GM12878 (cell line): Measurements from ENCODE around the gene PRCP. TPM values are rescaled to one million over a fixed set of nuclear protein-coding genes. Genes with fewer than 3 reads are reported as not detected.

ENCODE experiments used
- CREB1 ChIP-seq: IDR thresholded peaks from 2 replicates; pipeline ENCODE4 v1.6.1; 2012; ENCODE audit warnings: low read depth, mild to moderate bottlenecking, inconsistent platforms
- FOXM1 ChIP-seq: IDR thresholded peaks from 2 replicates; pipeline ENCODE4 v1.6.1; 2012; ENCODE audit warnings: low read depth, mild to moderate bottlenecking, inconsistent platforms, low read length, moderate library complexity
- HDGF ChIP-seq: fragments of 450-650 bp; IDR thresholded peaks from 2 replicates; pipeline ENCODE4 v1.6.1; 2016; ENCODE audit warnings: antibody characterized with exemption
- KLF5 ChIP-seq: fragments of 450-650 bp; IDR thresholded peaks from 2 replicates; pipeline ENCODE4 v1.6.1; 2014; ENCODE audit warnings: mild to moderate bottlenecking; ENCODE audit not compliant: partially characterized antibody
- MEF2B ChIP-seq: fragments of 450-650 bp; IDR thresholded peaks from 2 replicates; pipeline ENCODE4 v1.6.1; 2018; ENCODE audit warnings: mild to moderate bottlenecking, moderate library complexity; ENCODE audit not compliant: partially characterized antibody, poor library complexity, severe bottlenecking
- NBN ChIP-seq: fragments of 450-650 bp; IDR thresholded peaks from 2 replicates; pipeline ENCODE4 v1.6.1; 2016
- NR2C1 ChIP-seq: fragments of 450-650 bp; IDR thresholded peaks from 2 replicates; pipeline ENCODE4 v1.6.1; 2017; ENCODE audit warnings: antibody characterized with exemption, mild to moderate bottlenecking, moderate library complexity
- NR2F1 ChIP-seq: fragments of 450-650 bp; conservative IDR thresholded peaks from 2 replicates; pipeline ENCODE4 v1.6.1; 2017; ENCODE audit warnings: mild to moderate bottlenecking
- RAD51 ChIP-seq: fragments of 450-650 bp; IDR thresholded peaks from 2 replicates; pipeline ENCODE4 v1.6.1; 2016; ENCODE audit warnings: moderate library complexity, mild to moderate bottlenecking, inconsistent platforms
- ZNF217 ChIP-seq: fragments of 450-650 bp; IDR thresholded peaks from 2 replicates; pipeline ENCODE4 v1.6.1; 2017; ENCODE audit warnings: antibody characterized with exemption, mild to moderate bottlenecking
- ZNF24 ChIP-seq: fragments of 450-650 bp; IDR thresholded peaks from 2 replicates; pipeline ENCODE4 v1.6.1; 2017; ENCODE audit warnings: antibody characterized with exemption, mild to moderate bottlenecking
- polyA plus RNA-seq, 11 experiments: library from polyadenylated mRNA; depleted of rRNA in 4 of 11; unstranded in 6 of 11; stranded (reverse) in 5 of 11; fragments of >200 nt; fragmentation: Nextera tagmentation in 4 of 11; fragmentation: Illumina TruSeq in 1 of 11; extraction: Ambion mirVana in 4 of 11; extraction: Trizol in 1 of 11; gene quantifications; 1 replicate in 1 of 11; 2 replicates in 10 of 11; pipeline versions ENCODE4 v1.2.1 to v1.2.3, GENCODE V29; 2011 to 2016; ENCODE audit warnings: inconsistent platforms in 2 of 11, missing spikeins in 2 of 11, low read depth in 1 of 11
- total RNA-seq, 4 experiments: library from RNA; depleted of rRNA in 3 of 4; stranded (reverse); fragments of >200 nt in 3 of 4; fragmentation: Illumina TruSeq in 1 of 4; extraction: Trizol in 1 of 4; gene quantifications; 2 replicates each; pipeline versions ENCODE4 v1.2.1 to v1.2.3, GENCODE V29; 2013 to 2021
- TF ChIP-seq, protein P1 (sequence below): fragments of 450-650 bp; IDR thresholded peaks from 2 replicates; pipeline ENCODE4 v1.6.1; 2017; ENCODE audit warnings: mild to moderate bottlenecking, moderate library complexity

PRCP gene
- total and polyA plus RNA-seq, 10 of the 15 experiments (the other 5 are each of a cell fraction or from before 2014, with no cell fraction given), result 14.9 to 43.6 (median 20.0) TPM

DNA sequence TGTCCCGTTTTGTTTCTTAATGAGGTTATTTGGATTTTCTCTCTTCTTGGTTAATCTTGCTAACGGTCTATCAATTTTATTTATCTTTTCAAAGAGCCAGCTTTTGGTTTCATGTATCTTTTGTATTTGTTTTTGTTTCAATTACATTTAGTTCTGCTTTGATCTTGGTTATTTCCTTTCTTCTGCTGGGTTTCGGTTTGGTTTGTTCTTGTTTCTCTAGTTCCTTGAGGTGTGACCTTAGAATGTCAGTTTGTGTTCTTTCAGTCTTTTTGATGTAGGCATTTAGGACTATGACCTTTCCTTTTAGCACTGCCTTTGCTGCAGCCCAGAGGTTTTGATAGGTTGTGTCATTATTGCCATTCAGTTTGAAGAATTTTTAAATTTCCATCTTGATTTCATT lies 20.0 kb upstream of the PRCP start (continued):
- TF ChIP-seq, protein P1, sequence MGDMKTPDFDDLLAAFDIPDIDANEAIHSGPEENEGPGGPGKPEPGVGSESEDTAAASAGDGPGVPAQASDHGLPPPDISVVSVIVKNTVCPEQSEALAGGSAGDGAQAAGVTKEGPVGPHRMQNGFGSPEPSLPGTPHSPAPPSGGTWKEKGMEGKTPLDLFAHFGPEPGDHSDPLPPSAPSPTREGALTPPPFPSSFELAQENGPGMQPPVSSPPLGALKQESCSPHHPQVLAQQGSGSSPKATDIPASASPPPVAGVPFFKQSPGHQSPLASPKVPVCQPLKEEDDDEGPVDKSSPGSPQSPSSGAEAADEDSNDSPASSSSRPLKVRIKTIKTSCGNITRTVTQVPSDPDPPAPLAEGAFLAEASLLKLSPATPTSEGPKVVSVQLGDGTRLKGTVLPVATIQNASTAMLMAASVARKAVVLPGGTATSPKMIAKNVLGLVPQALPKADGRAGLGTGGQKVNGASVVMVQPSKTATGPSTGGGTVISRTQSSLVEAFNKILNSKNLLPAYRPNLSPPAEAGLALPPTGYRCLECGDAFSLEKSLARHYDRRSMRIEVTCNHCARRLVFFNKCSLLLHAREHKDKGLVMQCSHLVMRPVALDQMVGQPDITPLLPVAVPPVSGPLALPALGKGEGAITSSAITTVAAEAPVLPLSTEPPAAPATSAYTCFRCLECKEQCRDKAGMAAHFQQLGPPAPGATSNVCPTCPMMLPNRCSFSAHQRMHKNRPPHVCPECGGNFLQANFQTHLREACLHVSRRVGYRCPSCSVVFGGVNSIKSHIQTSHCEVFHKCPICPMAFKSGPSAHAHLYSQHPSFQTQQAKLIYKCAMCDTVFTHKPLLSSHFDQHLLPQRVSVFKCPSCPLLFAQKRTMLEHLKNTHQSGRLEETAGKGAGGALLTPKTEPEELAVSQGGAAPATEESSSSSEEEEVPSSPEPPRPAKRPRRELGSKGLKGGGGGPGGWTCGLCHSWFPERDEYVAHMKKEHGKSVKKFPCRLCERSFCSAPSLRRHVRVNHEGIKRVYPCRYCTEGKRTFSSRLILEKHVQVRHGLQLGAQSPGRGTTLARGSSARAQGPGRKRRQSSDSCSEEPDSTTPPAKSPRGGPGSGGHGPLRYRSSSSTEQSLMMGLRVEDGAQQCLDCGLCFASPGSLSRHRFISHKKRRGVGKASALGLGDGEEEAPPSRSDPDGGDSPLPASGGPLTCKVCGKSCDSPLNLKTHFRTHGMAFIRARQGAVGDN, result peak; percentile 78
- peak; percentile 38; the same call in 1 of the 2 replicates for TF ChIP-seq CREB1
- peak; percentile 64; the same call in 1 of the 2 replicates for TF ChIP-seq NR2C1
- TF ChIP-seq NBN, result peak; percentile 97
- TF ChIP-seq ZNF24, result peak; percentile 93
- peak; percentile 82; the same call in 1 of the 2 replicates for TF ChIP-seq ZNF217
- TF ChIP-seq HDGF, result peak; percentile 59; the same call in 1 of the 2 replicates
- TF ChIP-seq KLF5, result peak; percentile 26
- TF ChIP-seq RAD51, result peak; percentile 28; the same call in 1 of the 2 replicates
- TF ChIP-seq NR2F1, result peak; percentile 92
- TF ChIP-seq MEF2B, result peak; percentile 42
- TF ChIP-seq FOXM1, result 0 out of 2 replicates have a peak, but pooled peaks have one; percentile 20
- TF ChIP-seq, all 136 proteins: peak for 25; not testable (repeated sequence) for 111
